EL (cell line): ENCODE results near the gene SIK3.
A peak's percentile ranks its signal among the peaks of the same experiment; 100 is the strongest.
"Not testable (repeated sequence)": the region's sequence is repeated elsewhere in the genome, so short reads cannot be mapped to it uniquely, and the experiment has no call there.

ENCODE experiments used
- DNase-seq: peaks from one replicate; pipeline ENCODE4 v3.0.0-alpha.2; 2016

SIK3 gene

GRCh38 chr11:116834535-116835041 lies 263.6 kb downstream of the SIK3 start:
- not testable (repeated sequence) for DNase-seq

GRCh38 chr11:116833816-116834534 lies 264.3 kb downstream of the SIK3 start:
- no peak for DNase-seq

GRCh38 chr11:116833491-116833815 lies 264.8 kb downstream of the SIK3 start:
- DNase-seq: no peak

- no peak for DNase-seq
These were observed 265.6 kb downstream of the SIK3 start for GRCh38 chr11:116832350-116833290.

GRCh38 chr11:116831790-116832349 lies 266.4 kb downstream of the SIK3 start:
- no peak for DNase-seq

- DNase-seq: no peak
These were observed 267.9 kb downstream of the SIK3 start for GRCh38 chr11:116830184-116830912.

- peak; percentile 51 for DNase-seq
These were observed 268.6 kb downstream of the SIK3 start, which contains the start of gene APOC3 for GRCh38 chr11:116829525-116830183. APOC3 (plus strand) TSS chr11:116829907; CDS start chr11:116830583, 676 bp downstream.

- DNase-seq: no peak
These were observed 269.4 kb downstream of the SIK3 start for GRCh38 chr11:116828632-116829524.

- no peak for DNase-seq
These were observed 270.8 kb downstream of the SIK3 start for GRCh38 chr11:116827461-116827860.

GRCh38 chr11:116826751-116827431 lies 271.3 kb downstream of the SIK3 start:
- DNase-seq: no peak

- no peak for DNase-seq
These were observed 272.1 kb downstream of the SIK3 start for GRCh38 chr11:116825854-116826750.

- no peak for DNase-seq
These were observed 272.8 kb downstream of the SIK3 start for GRCh38 chr11:116825434-116825833.

- no peak for DNase-seq
These were observed 275.0 kb downstream of the SIK3 start, which contains the start of gene APOA4 for GRCh38 chr11:116823031-116823843. APOA4 (minus strand) TSS chr11:116823304; CDS start chr11:116823191, 113 bp downstream.

GRCh38 chr11:116822575-116822974 lies 275.7 kb downstream of the SIK3 start:
- no peak for DNase-seq

- no peak for DNase-seq
These were observed 276.9 kb downstream of the SIK3 start for GRCh38 chr11:116821050-116821918.

GRCh38 chr11:116819049-116819448 lies 279.2 kb downstream of the SIK3 start:
- DNase-seq: no peak

GRCh38 chr11:116814502-116814901 lies 283.7 kb downstream of the SIK3 start:
- no peak for DNase-seq
